SK-N-DZ (cell line): ENCODE data around the gene FRMD4B.

ENCODE experiments used
- DNase-seq: peaks from one replicate; pipeline ENCODE4 v3.0.0-alpha.2; 2015; ENCODE audit warnings: low spot score

Gene FRMD4B

GRCh38 chr3:69364354-69364753, 21.5 kb downstream of the FRMD4B start:
- no peak for DNase-seq

DNA sequence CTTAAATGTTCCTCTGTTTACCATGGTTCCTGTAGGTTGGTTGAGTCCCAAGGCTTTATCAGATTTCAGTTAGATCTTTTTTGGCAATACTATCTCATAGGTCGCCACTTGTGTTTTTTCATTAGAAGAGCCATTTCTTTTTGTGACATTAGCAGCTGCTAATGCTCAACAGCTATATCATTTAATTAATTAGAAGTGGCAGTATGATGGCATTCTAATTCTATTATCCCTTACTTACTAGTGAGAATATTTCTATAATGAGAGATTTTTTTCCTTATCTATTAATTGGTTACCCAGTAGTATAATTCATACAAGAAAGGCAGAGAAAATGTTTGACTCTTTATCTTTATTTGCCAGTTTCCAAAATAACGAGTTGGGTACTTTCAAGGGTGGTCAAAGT, 25.2 kb downstream of the FRMD4B start:
- DNase-seq: no peak

DNA sequence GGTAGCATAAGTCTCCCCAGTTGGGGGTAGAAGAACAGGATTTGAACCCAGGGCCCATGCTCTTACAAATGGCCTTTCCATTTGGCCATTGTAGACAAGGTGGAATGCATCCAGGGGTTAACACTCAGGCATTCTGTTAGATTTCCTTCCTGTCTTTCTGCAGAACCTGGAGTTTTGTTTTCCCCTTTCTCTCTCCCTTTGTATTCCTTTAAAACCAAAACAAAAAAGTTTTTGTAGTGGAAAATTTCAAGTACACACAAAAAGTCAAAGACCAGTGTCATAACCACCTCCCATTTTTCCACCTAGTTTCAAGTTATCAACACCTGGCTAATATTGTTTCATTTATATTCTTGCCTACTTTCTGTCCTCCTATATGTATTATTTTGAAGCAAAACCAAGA, 26.0 kb downstream of the FRMD4B start:
- DNase-seq: no peak

GRCh38 chr3:69359339-69359893, 26.5 kb downstream of the FRMD4B start:
- no peak for DNase-seq

GRCh38 chr3:69357196-69357595, 28.7 kb downstream of the FRMD4B start:
- DNase-seq: no peak

GRCh38 chr3:69354948-69355347, 30.9 kb downstream of the FRMD4B start:
- DNase-seq: no peak

DNA sequence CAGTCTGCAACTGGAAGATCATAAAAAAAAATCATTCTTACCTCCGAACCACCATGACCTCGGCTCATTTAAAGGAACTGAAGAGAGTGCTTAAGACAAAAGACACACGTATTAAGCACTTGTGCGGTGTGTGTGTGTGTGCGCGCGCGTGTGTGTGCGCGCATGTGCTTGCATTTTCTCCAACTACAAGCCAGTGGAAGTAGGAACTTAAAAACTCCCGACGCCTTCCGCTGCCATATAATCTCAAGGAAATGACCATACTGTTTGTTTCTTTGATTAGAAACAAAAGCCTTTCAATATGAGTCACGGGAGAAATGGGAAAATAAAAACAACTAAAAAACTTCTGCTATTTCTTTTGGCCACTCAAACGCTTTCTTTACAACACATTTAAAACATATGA, 32.4 kb downstream of the FRMD4B start:
- DNase-seq: no peak

GRCh38 chr3:69353088-69353478, 32.8 kb downstream of the FRMD4B start:
- DNase-seq: no peak

DNA sequence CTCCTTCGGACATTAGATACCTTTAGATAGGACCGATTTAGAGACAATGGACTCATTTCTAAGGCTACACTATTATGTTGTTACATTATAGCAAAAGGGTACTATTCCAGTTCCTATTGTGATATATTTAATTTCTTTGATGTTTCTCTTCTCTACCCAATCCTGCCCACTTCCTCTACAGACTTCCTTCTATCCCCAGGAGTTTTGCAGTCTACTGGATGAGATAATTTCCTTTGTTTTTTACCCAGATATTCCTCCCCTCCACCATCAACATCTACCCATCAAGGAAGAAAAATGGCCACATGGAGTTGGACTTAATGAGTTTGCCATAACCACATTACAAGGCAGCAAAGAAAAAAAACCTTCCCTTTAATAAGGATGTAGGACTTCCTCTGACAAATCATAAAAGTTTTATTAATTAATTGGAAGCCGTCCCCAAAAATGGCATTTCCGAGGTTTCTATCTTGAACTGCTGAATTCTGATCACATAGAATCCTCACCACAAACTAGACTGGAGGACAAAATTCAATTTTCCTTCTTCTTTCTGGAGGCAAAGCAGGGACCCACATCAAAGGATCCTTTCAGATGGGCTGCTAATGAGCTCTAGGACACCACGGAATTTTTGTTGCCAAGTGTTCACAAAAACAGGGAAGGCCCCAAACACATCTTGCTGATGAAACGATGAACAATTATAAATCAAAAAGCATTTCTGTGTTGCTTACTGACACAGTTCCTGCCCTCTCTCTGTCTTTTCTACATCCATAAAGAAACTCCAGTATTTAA, 33.4 kb downstream of the FRMD4B start:
- DNase-seq: no peak

- no peak for DNase-seq
Measured at GRCh38 chr3:69343875-69344274, 42.0 kb downstream of the FRMD4B start.

GRCh38 chr3:69342074-69342473, 43.8 kb downstream of the FRMD4B start:
- no peak for DNase-seq

- peak; percentile 87 for DNase-seq
Measured at GRCh38 chr3:69339760-69340159, 46.1 kb downstream of the FRMD4B start.

DNA sequence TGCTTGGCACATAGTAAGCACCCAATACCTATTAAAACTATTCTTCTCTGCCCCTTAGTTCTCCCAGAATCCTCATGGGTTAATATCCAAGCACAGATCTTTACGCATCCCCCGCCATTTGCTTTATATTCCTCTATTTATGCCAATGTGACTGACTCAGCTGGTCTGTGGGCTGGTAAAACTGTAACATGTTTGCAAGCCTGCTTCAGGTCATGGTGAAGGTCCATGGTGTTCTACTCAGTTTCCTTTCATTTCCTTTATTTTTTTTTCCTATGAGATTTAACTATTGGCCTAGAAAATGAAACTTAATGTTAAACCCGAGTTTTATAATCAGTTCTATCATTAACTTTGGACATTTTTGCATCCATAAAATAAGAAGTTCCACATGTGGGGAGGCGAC, 47.0 kb downstream of the FRMD4B start:
- no peak for DNase-seq

GRCh38 chr3:69332934-69333333, 53.0 kb downstream of the FRMD4B start:
- DNase-seq: no peak

DNA sequence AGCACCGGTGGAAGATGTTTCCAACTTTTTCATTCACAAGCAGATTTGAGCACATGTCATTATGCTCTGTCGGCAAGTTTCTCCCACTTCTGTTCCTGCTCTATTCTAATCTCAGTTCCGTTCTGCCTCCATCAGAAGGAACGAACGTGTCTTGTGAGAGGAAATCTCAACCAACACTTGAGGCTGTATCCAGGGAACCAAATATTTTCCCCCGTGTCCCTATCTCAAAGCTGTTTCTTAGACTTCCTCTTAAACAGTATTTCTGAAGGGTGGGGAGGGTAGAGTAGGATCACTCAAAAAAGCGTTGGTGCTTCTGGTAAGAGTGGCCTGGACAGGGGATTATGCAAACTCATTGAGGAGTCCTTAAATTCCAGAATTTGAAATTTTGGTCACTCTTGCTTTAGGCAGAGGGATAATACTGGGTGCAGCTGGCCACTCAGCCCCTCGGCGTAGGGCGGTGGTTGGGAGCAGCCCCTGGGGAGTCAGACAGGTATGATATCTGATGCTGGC, 54.9 kb downstream of the FRMD4B start:
- DNase-seq: no peak

DNA sequence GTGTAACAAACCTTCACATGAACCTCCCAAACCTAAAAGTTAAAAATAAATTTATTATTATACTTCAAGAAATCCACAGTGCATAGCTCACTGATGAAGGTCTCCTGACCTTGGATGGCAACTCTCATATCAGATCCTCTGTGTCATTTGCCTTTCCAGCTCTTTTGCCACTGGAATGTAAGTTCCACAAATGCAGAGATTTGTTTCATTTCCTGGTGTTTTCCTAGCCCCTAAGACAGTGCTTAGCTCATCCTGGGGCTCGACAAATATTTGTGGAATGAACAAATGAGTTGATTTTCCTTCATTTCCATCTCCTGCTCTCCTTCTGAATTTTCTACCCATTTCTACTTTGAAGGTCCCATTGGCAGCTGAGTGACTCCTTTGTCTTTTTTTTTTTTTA, 56.0 kb downstream of the FRMD4B start:
- DNase-seq: no peak

- DNase-seq: no peak
Measured at GRCh38 chr3:69328963-69329302, 57.0 kb downstream of the FRMD4B start.

DNA sequence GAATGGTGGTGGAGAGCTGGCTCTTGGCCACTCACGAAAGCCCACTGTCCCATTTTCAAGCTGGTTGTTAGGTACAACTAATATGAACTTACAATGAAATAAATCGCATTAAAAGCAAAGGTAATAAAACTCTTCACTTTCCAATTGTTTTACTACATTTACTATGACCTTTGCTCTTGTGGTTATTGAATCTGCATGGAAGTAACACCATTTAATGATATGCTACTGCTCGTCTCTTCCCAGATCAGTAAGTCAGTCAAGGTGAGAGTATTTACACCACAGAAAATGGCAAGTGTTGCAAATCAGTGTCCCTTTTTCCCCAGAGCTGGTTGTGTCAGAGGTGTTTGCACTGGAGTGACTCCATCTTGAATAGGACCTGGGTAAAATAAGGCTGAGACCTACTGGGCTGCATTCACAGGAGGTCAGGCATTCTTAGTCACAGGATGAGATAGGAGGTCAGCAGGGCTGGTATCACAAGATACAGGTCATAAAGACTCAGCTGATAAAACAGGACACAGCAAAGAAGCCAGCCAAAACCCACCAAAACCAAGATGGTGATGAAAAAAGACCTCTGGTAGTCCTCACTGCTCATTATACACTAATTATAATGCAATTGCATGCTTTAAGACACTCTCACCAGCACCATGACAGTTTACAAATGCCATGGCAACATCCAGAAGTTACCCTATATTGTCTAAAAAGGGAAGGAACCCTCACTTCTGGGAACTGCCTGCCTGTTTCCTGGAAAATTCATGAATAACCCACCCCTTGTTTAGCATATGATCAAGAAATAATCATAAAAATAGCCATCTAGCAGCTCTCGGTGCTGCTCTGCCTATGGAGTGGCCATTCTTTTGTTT, 57.6 kb downstream of the FRMD4B start:
- no peak for DNase-seq

DNA sequence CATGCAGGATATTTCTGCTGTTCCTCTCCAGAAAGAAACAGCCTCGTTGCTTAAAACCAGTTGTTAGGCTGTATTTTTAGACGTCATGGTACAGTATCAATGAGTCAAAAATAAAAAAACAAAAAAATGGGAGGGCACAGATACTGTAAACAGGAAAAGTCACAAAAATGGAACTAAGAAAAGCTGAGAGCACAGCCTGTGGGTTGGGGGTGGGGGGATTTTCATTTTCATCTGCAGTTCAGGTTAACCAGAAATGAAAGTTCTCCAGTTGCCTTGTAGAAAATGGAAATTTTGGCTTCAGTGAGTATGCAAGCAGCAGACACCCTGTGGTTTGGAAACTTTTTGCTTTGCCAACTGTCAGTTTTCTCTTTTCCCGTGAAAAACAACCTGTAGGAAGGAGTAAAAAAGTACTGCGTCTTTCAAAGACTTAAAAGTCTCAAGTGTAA, 59.0 kb downstream of the FRMD4B start:
- DNase-seq: no peak

GRCh38 chr3:69325151-69325550, 60.7 kb downstream of the FRMD4B start:
- DNase-seq: no peak

GRCh38 chr3:69324362-69325025, 61.4 kb downstream of the FRMD4B start:
- peak; percentile 53 for DNase-seq

GRCh38 chr3:69323941-69324340, 61.9 kb downstream of the FRMD4B start:
- DNase-seq: no peak
